G401.6 (cell line): ENCODE data around the gene TUBA3C.

Experiments
- FAIRE-seq: peaks from 2 replicates; lab custom pipeline; 2012; peaks lifted over from hg19 to GRCh38; lab: Jason Lieb, UNC

TUBA3C gene

GRCh38 chr13:19161308-19161707 lies 20.3 kb downstream of the TUBA3C start:
- no peak for FAIRE-seq

DNA sequence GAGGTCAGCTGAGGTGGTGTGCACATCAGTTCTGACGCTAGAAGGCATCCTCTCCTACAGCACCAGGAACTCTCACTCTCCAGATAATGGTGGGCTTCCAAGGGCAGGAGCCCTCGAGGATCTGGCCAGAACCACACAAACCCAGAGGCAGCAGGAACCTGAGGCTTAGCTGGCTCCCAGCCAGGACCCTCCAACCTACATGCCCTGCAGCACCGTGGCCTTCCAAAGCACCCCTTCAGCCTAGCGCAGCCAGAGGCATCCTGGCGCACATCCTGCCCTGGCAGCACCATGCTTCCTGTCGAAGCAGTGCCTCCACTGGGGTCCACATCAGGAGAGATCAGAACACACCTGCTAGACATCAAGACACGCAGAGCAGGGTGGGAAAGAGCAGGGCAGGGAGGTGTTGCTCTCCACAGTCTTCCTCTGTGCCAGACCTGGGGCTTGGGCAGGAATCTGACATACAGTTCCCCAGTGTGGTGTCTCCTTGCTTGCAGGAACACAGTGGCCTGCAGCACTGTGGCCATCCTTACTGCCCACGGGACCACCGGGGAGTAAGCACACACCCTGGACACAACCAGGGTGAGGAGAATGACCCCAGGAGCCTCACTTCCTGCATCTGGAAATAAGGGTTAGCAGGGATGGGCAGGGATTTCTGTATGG lies 21.7 kb downstream of the TUBA3C start:
- no peak for FAIRE-seq

- FAIRE-seq: no peak
Measured at GRCh38 chr13:19159181-19159580, 22.4 kb downstream of the TUBA3C start.

DNA sequence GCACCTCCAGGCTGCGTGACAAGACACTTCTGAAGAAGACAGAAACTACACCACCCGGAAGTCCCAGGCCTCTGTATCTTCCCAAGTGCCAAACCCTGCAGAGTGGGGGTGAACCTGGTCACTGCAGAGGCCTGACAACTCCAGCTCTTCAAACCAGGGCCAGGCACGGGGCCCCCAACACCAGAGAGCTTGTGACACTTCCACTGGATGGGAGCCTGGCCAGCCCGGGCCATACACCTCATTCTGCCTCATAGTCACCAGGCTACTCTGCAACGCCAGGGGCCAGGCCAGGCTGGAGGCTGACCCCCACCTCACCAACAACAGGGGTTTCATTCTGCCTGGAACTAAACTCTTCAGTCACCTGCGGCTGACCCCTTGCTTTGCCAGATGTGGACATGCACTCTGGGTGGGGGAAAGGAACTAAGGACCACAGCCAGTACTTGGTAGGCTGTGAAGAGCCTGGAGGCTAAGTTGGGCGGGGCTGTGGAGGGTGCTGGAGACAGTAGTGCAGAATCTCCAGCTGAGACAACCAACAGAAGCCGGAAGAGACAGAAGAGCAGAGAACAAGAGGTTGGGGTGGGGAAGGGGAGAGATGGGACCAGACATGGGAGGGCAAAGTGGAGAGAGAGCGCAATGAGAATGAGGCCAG lies 23.0 kb downstream of the TUBA3C start:
- FAIRE-seq: no peak

DNA sequence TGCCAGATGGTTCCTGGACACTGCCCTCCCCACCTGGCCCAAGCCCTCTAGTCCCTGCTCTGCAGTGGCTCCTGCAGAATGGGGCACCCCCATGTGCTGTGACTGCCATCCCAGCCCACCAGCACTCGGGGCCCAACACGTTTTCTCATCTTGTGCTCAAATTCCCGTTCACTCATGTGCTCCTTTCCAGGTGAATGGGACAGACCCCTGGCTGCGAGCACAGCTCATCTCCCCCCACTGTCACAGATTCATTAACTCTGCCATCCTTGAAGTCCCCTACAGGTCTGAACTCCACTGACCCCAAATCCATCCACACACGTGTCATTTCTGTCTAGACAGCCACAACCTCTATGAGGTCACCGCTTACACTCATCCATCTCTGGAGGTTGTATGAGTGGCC lies 23.6 kb downstream of the TUBA3C start:
- no peak for FAIRE-seq

DNA sequence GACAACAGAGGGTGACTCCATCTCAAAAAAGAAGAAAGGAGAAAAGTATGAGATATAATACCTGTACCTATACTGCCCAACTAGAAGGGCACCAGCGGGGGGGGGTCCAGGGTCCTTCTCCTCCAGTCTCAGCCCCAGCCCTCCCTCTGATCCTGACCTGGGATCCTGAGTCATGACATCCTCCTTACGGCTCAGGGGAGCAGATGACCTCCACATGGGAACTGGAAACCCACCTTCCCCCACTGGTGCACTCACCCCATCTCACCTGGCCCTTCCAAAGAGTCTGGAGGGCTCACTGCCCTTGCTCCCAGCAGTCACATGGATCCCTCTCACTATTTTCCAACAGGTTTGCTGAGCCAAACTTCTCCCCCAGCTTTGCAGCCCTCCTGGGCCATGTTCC lies 24.2 kb downstream of the TUBA3C start:
- no peak for FAIRE-seq

GRCh38 chr13:19156013-19156825 lies 25.4 kb downstream of the TUBA3C start:
- FAIRE-seq: no peak

DNA sequence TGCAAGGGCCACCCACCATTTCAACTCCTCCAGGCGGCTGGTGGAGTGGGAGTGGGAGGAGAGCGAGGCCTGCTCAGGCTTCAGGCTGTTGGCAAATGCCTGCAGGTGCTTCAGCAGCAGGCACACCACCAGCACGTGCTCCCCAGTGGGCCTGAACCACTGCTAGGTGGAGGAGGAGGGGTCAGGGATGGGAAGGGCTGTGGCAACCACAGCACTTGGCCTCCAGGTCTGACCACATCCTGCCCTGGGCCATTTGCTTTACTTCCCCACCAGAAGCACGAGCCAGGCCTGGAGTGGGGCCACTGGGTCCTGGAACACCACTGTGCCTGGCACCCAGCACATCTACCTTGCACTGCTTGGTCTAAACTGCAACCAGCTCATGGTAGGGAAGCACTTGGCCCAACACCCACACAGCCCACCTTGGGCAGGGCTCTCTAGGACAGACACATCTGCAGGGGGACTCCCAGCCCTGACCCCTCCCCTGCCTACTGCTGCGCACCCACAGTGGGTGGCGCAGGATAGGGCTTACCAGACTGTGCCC lies 26.2 kb downstream of the TUBA3C start:
- no peak for FAIRE-seq

GRCh38 chr13:19154843-19155242 lies 26.8 kb downstream of the TUBA3C start:
- no peak for FAIRE-seq

DNA sequence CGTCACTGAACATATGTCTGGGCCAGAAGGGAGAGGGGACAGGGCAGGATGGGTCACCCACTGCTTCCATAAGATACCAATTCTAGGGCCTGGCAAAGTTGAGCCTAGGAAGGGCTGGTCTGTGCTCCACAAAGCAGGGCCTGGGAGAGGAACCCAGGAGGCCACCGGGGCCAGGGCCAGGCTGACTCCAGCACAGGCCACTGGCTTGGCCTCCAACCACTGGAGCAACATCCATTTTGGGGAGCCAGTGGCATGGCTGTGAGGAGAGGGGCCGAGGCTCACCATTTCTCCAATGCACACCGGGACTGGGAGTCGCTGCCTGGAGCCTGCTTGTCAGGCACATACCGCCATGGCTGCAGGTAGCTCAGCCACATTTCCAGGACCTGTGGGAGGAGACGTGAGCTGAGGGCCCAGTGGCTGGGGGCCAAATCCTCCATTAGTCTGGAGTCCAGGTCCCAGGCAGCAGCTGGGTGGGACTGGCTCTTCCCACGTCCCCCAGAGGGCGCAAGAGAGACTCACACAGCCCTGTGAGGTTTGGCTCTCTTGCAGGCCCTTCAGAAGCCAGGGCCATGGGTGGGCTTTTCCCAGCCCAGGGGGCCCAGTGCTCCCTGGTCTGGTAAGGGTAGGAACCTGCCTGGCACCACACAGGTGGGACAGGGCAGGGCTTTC lies 27.7 kb downstream of the TUBA3C start:
- no peak for FAIRE-seq

DNA sequence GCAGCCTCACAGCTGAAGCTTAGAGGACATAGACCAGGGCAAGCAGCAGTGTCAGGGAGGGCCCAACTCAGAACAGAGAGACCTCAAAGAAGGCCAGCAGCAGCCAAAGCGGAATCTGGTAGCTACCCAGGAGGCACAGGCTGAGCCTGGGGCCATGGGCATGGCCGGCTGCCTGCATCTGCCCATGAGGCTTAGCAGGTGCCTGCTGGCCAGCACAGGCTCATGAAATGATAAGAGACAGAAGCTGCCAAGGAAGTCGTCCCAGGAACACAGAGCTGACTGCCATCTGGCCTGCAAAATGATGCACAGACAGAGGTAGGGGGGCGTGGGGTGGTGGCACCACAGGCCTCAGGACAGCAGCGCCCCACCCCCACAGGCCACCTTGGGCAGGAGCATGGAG lies 29.2 kb downstream of the TUBA3C start:
- FAIRE-seq: no peak

DNA sequence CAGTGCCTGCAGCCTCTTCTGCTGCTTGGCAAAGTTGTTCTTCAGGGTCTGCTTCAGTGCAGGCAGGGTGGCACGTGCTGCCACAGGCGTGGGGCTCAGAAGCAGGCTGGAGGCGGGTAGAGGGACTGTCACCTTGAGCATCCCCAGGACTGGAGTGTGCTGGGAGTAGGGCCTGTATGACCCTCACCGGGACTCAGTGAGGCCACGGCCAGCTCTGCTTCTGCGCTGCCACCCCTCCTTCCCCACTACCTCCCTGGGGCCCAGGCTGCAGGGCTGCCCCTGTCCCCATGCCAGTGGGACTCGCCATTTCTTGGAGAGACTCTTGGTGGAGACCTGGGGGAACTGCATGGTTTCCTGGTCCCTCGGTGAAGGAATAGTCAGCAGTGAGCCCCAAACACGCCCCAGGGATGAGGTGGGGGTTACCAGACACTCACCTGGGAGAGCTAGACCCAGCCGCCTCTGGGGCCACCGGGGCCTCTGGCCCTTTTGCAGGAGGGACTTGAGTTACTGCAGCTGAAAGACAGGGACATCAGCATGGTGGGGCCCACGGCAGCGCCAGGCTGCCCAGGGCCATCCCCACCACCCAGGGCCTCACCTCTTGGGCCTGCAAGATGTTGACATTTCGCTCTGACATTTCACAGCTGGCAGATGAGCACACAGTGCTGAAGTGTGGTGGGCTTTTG lies 29.9 kb downstream of the TUBA3C start:
- FAIRE-seq: no peak

DNA sequence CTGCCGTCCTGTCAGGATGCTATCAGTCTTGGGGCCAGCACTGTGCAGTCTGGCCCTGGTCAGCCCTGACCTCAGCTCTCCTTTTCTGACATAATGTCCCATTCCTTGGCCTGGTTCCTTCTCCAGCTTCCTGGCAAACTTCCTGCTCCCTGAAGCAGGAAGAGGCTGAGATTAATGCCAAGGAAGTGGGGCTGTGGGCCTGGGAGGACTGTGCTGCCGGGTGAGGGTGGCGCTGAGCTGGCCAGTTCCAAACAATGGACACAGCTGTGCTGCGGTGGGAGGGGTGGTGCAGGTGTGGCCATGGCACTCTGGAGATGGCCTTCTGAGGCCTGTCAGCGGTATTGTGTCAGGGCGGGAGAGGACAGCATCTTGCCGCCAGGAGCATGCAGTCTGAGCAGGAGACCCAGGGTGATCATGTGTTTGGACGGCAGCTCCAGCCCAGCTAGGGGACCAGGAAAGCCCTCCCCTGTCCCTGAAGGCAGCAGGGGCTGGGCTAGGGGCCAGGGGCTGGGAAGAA lies 30.9 kb downstream of the TUBA3C start:
- FAIRE-seq: no peak

- FAIRE-seq: no peak
Measured at GRCh38 chr13:19150226-19150625, 31.4 kb downstream of the TUBA3C start.

DNA sequence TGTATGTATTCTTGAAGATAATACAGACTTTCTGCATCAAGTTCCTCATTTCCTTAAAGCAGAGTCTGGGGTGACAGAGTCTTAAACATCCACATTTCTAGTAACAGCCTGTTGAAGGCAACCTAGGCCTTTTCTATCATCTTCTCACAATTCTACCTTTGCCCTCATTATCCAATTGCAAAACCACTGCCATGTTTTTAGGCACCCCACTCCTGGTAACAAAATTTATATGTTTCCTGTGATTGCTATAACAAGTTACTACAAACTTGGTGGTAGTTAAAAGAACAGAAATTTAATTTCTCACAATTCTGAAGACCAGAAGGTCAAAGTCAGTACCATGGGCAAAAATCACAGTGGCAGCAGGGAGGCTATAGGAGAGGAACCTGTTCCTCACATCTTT lies 33.1 kb downstream of the TUBA3C start:
- no peak for FAIRE-seq
